Upper lobe of left lung (tissue), 6 donors: ENCODE data around the gene LPIN1. TPM values are rescaled to one million over a fixed set of nuclear protein-coding genes. Genes with fewer than 3 reads are reported as not detected.
"Not testable (repeated sequence)": the region's sequence is repeated elsewhere in the genome, so short reads cannot be mapped to it uniquely, and the experiment has no call there.

Source experiments
- ATAC-seq, 2 donors: fragments of 200-7000 bp; cut with Tn5 transposase; one replicate each; pipeline ENCODE4 v1.9.1; 2022; ENCODE audit warnings: mild to moderate bottlenecking in 2 of 2, moderate library complexity in 2 of 2; ENCODE audit not compliant: low FRiP score in 2 of 2
- DNase-seq, 2 donors: peaks; one replicate each; pipeline ENCODE4 v3.0.0-alpha.2; 2019 to 2020
- H3K27ac ChIP-seq, 4 donors: fragments of 200-600 bp; sonication (generic); one replicate each; pipeline ENCODE4 v1.5.1; 2016 to 2019
- H3K27me3 ChIP-seq, 4 donors: fragments of 200-600 bp; sonication (generic); one replicate each; pipeline ENCODE4 v1.5.1; 2017 to 2019
- H3K36me3 ChIP-seq, 4 donors: fragments of 200-600 bp; sonication (generic); one replicate each; pipeline ENCODE4 v1.5.1; 2016 to 2019
- H3K4me1 ChIP-seq, 4 donors: fragments of 200-600 bp; sonication (generic); one replicate each; pipeline ENCODE4 v1.5.1; 2018 to 2019
- H3K4me3 ChIP-seq, 4 donors: fragments of 200-600 bp; sonication (generic); one replicate each; pipeline ENCODE4 v1.5.1; 2017 to 2019; ENCODE audit warnings: mild to moderate bottlenecking in 2 of 4, moderate library complexity in 1 of 4
- H3K9me3 ChIP-seq, 4 donors: fragments of 200-600 bp; sonication (generic); one replicate each; pipeline ENCODE4 v1.5.1; 2018 to 2019
- EP300 ChIP-seq, 4 donors: sonication (generic); formaldehyde crosslinking; IDR thresholded peaks; one replicate each; pipeline ENCODE4 v1.5.1; 2017; ENCODE audit warnings: antibody characterized with exemption in 4 of 4, control low read depth in 2 of 4
- POLR2A ChIP-seq, 4 donors: fragments of 450-650 bp; IDR thresholded peaks; one replicate each; pipeline ENCODE4 v1.5.1; 2016 to 2017; ENCODE audit warnings: antibody characterized with exemption in 4 of 4, mild to moderate bottlenecking in 2 of 4
- POLR2AphosphoS5 ChIP-seq, 2 donors: sonication (generic); formaldehyde crosslinking; IDR thresholded peaks; one replicate each; pipeline ENCODE4 v1.5.1; 2017; ENCODE audit warnings: antibody characterized with exemption in 2 of 2
- WGBS, 2 donors: methylation state at CpG; one replicate each; pipeline ENCODE4 v1.1.5; 2017 to 2018; 5-methylcytosine and 5-hydroxymethylcytosine counted together
- total RNA-seq, 6 donors: library from RNA; depleted of rRNA in 4 of 6; stranded (reverse); fragments of >200 nt in 4 of 6; gene quantifications; one replicate each; pipeline versions ENCODE4 v1.1.0 to v1.2.1, GENCODE V29; 2016 to 2021
- TF ChIP-seq, protein P1 (sequence below), 6 experiments: fragments of 450-650 bp in 4 of 6; fragments of 200-600 bp in 2 of 6; sonication (generic) in 2 of 6; IDR thresholded peaks; one replicate each; pipeline ENCODE4 v1.5.1; 2016 to 2019; ENCODE audit warnings: antibody characterized with exemption in 6 of 6
- donor health status: DM: no; HTN: no; CAD: no; lungs with moderate emphysema.
- donor health status: DM: no; HTN: yes; CAD: no; lungs with severe emphysema.

Gene LPIN1
- total RNA-seq, 6 donors from 2014 or later = 45.9 to 87.0 (median 54.2) TPM

DNA sequence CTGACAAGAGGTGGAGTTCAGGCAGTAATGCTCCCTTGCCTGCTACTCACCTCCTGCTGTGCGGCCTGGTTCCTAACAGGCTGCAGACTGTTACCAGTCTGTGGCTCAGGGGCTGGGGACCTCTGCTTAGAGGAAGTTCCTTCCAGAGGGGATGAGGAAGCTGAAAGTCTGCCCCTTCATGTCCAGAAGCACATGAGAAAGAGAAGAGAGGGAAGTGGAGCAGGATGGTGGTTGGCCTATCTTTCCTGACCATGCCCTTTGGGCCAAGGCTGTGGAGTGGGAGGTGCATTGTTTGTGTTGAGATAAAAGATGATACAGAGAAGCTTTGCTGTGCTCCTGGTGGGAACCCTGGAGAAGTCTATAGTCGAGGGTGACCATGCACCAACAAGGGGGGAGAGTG, 112.5 kb downstream of the LPIN1 start:
- Histone ChIP-seq H3K27me3 (no peaks in the 10 kb centered on the region), H3K4me3 (no peak overlapping the region), H3K27ac (no peak overlapping the region), H3K4me1 (peaks cover 8 to 15% (median 13%) of the 10 kb centered on the region in 4 donors), H3K9me3 (peaks cover 0 to 6% (median 0%) of the 10 kb centered on the region in 4 donors), H3K36me3 (no peaks in the 10 kb centered on the region)
- no peak for TF ChIP-seq POLR2AphosphoS5 (IDR thresholded peaks at IDR 0.05)
- TF ChIP-seq EP300 (IDR thresholded peaks at IDR 0.05) = no peak
- TF ChIP-seq, protein P1, sequence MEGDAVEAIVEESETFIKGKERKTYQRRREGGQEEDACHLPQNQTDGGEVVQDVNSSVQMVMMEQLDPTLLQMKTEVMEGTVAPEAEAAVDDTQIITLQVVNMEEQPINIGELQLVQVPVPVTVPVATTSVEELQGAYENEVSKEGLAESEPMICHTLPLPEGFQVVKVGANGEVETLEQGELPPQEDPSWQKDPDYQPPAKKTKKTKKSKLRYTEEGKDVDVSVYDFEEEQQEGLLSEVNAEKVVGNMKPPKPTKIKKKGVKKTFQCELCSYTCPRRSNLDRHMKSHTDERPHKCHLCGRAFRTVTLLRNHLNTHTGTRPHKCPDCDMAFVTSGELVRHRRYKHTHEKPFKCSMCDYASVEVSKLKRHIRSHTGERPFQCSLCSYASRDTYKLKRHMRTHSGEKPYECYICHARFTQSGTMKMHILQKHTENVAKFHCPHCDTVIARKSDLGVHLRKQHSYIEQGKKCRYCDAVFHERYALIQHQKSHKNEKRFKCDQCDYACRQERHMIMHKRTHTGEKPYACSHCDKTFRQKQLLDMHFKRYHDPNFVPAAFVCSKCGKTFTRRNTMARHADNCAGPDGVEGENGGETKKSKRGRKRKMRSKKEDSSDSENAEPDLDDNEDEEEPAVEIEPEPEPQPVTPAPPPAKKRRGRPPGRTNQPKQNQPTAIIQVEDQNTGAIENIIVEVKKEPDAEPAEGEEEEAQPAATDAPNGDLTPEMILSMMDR (IDR thresholded peaks at IDR 0.05) = no peak
- TF ChIP-seq POLR2A (IDR thresholded peaks at IDR 0.05) = no peak
- DNase-seq = no peak
- WGBS, 2 donors = 73 to 82% methylated on average over 2 of the region's 2 CpGs
- no peak for ATAC-seq

DNA sequence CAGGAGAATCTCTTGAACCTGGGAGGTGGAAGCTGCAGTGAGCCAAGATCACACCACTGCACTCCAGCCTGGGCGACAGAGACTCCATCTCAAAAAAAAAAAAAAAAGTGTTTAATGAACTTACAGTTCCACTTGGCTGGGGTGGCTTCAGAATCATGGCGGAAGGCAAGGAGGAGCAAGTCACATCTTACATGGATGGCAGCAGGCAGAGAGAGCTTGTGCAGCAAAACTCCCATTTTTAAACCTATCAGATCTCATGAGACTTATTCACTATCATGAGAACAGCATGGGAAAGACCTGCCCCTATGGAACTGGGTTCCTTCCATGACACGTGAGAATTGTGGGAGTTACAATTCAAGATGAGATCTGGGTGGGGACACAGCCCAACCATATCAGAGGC, 113.5 kb downstream of the LPIN1 start:
- peaks cover 14 to 22% (median 20%) of the 10 kb centered on the region in 4 donors for H3K4me1 ChIP-seq
- H3K36me3 ChIP-seq, H3K27me3 ChIP-seq, H3K27ac ChIP-seq, H3K4me3 ChIP-seq, ATAC-seq, H3K9me3 ChIP-seq, DNase-seq: not testable (repeated sequence)
- WGBS, 2 donors = 97% methylated on average over 3 of the region's 3 CpGs

DNA sequence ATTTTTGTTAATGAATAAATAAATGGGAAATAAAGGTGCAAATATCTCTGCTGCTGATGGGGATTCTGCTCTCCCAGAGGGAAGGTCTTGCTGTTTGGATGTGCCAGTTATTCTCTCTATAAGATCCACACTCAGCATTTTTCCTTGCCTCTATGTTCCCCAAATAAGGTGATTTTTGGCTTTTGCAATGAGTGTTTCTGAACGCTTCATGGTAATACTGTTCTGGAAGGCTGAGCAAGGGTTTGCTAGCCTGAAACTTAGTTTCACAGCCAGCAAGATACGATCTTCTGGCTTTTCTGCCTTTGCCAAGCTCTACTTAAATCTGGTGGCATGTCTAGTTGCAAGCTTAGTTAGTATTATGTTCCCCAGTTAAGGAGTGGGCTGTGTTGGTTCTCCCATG, 114.6 kb downstream of the LPIN1 start:
- ATAC-seq (no peak), DNase-seq (no peak)
- Histone ChIP-seq H3K4me1 (peaks cover 14 to 22% (median 16%) of the 10 kb centered on the region in 4 donors), H3K9me3 (peaks cover 0 to 6% (median 0%) of the 10 kb centered on the region in 4 donors), H3K27ac (no peak overlapping the region), H3K27me3 (no peaks in the 10 kb centered on the region), H3K4me3 (no peak overlapping the region), H3K36me3 (no peaks in the 10 kb centered on the region)
- no peak for TF ChIP-seq POLR2A (IDR thresholded peaks at IDR 0.05)
- TF ChIP-seq EP300 (IDR thresholded peaks at IDR 0.05) = no peak
- TF ChIP-seq, protein P1 (IDR thresholded peaks at IDR 0.05) = no peak
- no peak for TF ChIP-seq POLR2AphosphoS5 (IDR thresholded peaks at IDR 0.05)
- 79 to 86% methylated on average over 2 of the region's 2 CpGs for WGBS, 2 donors

DNA sequence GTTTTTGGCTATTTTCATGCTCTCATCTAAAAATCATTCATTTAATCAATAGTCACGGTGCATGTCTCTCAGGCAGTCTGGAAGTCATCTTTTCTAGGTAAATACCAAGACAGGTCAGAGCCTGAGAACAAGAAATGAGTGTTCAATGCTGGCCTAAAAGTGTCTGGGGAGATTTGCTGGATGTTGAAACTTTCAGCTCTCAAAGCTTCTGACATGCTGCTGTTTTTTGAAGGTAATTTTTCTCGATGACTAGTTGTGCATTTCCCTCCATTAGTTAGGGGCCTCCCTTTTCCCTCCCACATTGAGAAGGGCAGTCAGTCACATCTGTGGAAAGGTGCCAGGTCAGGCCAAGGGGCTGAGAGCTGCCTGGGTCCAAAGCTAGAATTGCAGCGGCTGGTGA, 115.6 kb downstream of the LPIN1 start:
- no peak for ATAC-seq
- no peak for DNase-seq
- Histone ChIP-seq H3K36me3 (no peaks in the 10 kb centered on the region), H3K27me3 (no peaks in the 10 kb centered on the region), H3K9me3 (peaks cover 0 to 6% (median 0%) of the 10 kb centered on the region in 4 donors), H3K4me1 (peaks cover 14 to 17% (median 14%) of the 10 kb centered on the region in 4 donors), H3K4me3 (no peak overlapping the region), H3K27ac (no peak overlapping the region)
- WGBS, 2 donors = 71 to 84% methylated on average over 3 of the region's 3 CpGs
- no peak for TF ChIP-seq EP300 (IDR thresholded peaks at IDR 0.05)
- no peak for TF ChIP-seq POLR2AphosphoS5 (IDR thresholded peaks at IDR 0.05)
- TF ChIP-seq POLR2A (IDR thresholded peaks at IDR 0.05) = no peak
- TF ChIP-seq, protein P1 (IDR thresholded peaks at IDR 0.05) = no peak

DNA sequence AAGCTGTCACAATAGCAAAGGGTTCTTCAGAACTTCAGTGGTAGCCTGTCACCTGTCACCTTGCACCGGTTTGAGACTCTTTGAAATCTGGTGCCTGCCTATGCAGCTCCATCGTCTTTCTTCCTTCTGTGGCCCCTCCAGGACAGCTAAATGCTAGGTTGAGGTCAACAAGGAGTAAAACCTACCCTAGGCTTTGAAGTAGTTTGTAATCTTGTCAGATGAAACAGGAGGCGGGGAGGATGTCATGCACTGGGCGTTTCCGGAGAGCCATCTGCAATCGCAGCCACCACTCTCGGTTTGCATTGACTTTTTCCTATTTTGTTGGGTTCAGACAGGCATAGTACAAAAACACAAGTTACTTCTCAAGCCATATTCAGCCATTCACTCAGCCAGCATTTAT, 116.7 kb downstream of the LPIN1 start:
- ATAC-seq = no peak
- Histone ChIP-seq H3K27ac (peak overlapping the region in 1 of 4 donors; percentile 50), H3K27me3 (no peaks in the 10 kb centered on the region), H3K4me1 (peaks cover 14 to 17% (median 14%) of the 10 kb centered on the region in 4 donors), H3K4me3 (no peak overlapping the region), H3K9me3 (peaks cover 0 to 6% (median 0%) of the 10 kb centered on the region in 4 donors), H3K36me3 (no peaks in the 10 kb centered on the region)
- 57 to 63% methylated on average over 6 to 7 of the region's 7 CpGs for WGBS, 2 donors
- TF ChIP-seq POLR2A (IDR thresholded peaks at IDR 0.05) (no peak), POLR2AphosphoS5 (IDR thresholded peaks at IDR 0.05) (no peak), EP300 (IDR thresholded peaks at IDR 0.05) (no peak)
- TF ChIP-seq, protein P1 (IDR thresholded peaks at IDR 0.05) = no peak
- DNase-seq = no peak
